ENCODE data around the gene NMU.
"Not testable (repeated sequence)": the region's sequence is repeated elsewhere in the genome, so short reads cannot be mapped to it uniquely, and the experiment has no call there.

The NMU gene

GRCh38 chr4:55553441-55554201 is 82.5 kb downstream of the NMU start:
- DNase-seq, result peak; percentile 52

- DNase-seq, result not testable (repeated sequence)
Observed at GRCh38 chr4:55551964-55552363, 84.1 kb downstream of the NMU start.

GRCh38 chr4:55549888-55550287 is 86.2 kb downstream of the NMU start:
- DNase-seq, result no peak

GRCh38 chr4:55547918-55548317 is 88.2 kb downstream of the NMU start:
- DNase-seq, result no peak

- no peak for DNase-seq
Observed at GRCh38 chr4:55547466-55547770, 88.7 kb downstream of the NMU start.

GRCh38 chr4:55546756-55547465 is 89.2 kb downstream of the NMU start, which contains the start of gene CLOCK:
Gene CLOCK (minus strand): TSS chr4:55546909. CDS start chr4:55482785, 64,124 bp downstream.
- DNase-seq, result peak; percentile 86

- DNase-seq, result peak; percentile 86
Observed at GRCh38 chr4:55546506-55546755, 89.7 kb downstream of the NMU start.

- DNase-seq, result peak; percentile 65
Observed at GRCh38 chr4:55545641-55546505, 90.2 kb downstream of the NMU start.

Measured in NK-92 treated with Interleukin-12 subunit alpha and Interleukin-12 subunit beta, amount 100 ng/mL, for 24 hours (cell line).